HepG2 (cell line): ENCODE measurements around the gene SLC16A11. TPM values are rescaled to one million over a fixed set of nuclear protein-coding genes. Genes with fewer than 3 reads are reported as not detected.
A peak's percentile ranks its signal among the peaks of the same experiment; 100 is the strongest.

Source experiments
- AGO1 ChIP-seq: fragments of 200-400 bp; formaldehyde crosslinking; IDR thresholded peaks from 2 replicates; pipeline ENCODE4 v1.6.1; 2017; ENCODE audit warnings: mild to moderate bottlenecking, low read depth, low read length, moderate library complexity; ENCODE audit not compliant: poor library complexity, severe bottlenecking
- CAMTA2 ChIP-seq: sonication (generic); formaldehyde crosslinking; IDR thresholded peaks from 2 replicates; pipeline ENCODE4 v1.4.0; 2020; ENCODE audit warnings: mild to moderate bottlenecking, missing genetic modification reagents, borderline replicate concordance
- MAFG ChIP-seq: sonication (generic); formaldehyde crosslinking; IDR thresholded peaks from 2 replicates; pipeline ENCODE4 v1.5.1; 2020; ENCODE audit warnings: mild to moderate bottlenecking, missing genetic modification reagents
- MTF2 ChIP-seq: sonication (generic); formaldehyde crosslinking; IDR thresholded peaks from 2 replicates; pipeline ENCODE4 v1.5.0; 2020; ENCODE audit warnings: missing genetic modification reagents, borderline replicate concordance
- MXD1 ChIP-seq: sonication (generic); formaldehyde crosslinking; IDR thresholded peaks from 2 replicates; pipeline ENCODE4 v1.4.0; 2020; ENCODE audit warnings: mild to moderate bottlenecking, missing genetic modification reagents
- NFE2 ChIP-seq: sonication (generic); formaldehyde crosslinking; IDR thresholded peaks from 2 replicates; pipeline ENCODE4 v1.4.0; 2020; ENCODE audit warnings: missing genetic modification reagents
- POLR2A ChIP-seq, 2 experiments: IDR thresholded peaks; 2 replicates each; pipeline ENCODE4 v1.6.1; 2011; ENCODE audit warnings: low read depth in 2 of 2, low read length in 2 of 2, mild to moderate bottlenecking in 1 of 2, moderate library complexity in 1 of 2; ENCODE audit not compliant: insufficient read depth in 1 of 2
- SIX4 ChIP-seq: sonication (generic); formaldehyde crosslinking; IDR thresholded peaks from 2 replicates; pipeline ENCODE4 v1.4.0; 2020; ENCODE audit warnings: missing genetic modification reagents
- SYNCRIP ChIP-seq: fragments of 200-400 bp; formaldehyde crosslinking; IDR thresholded peaks from 2 replicates; pipeline ENCODE4 v1.6.1; 2018; ENCODE audit warnings: mild to moderate bottlenecking, low read depth, low read length; ENCODE audit not compliant: insufficient read depth
- THAP8 ChIP-seq: sonication (generic); formaldehyde crosslinking; IDR thresholded peaks from 2 replicates; pipeline ENCODE4 v1.5.1; 2020; ENCODE audit warnings: missing genetic modification reagents, mild to moderate bottlenecking, borderline replicate concordance
- ZNF138 ChIP-seq: sonication (generic); formaldehyde crosslinking; IDR thresholded peaks from 2 replicates; pipeline ENCODE4 v1.5.0; 2020; ENCODE audit warnings: mild to moderate bottlenecking, low read depth, missing genetic modification reagents
- ZNF3 ChIP-seq: IDR thresholded peaks from 2 replicates; pipeline ENCODE4 v1.7.0; 2017; ENCODE audit warnings: inconsistent platforms
- ZNF598 ChIP-seq: sonication (generic); formaldehyde crosslinking; IDR thresholded peaks from 2 replicates; pipeline ENCODE4 v1.5.1; 2020; ENCODE audit warnings: mild to moderate bottlenecking, missing genetic modification reagents, borderline replicate concordance
- ZNF773 ChIP-seq: sonication (generic); formaldehyde crosslinking; IDR thresholded peaks from 2 replicates; pipeline ENCODE4 v1.4.0; 2020; ENCODE audit warnings: missing genetic modification reagents, borderline replicate concordance
- ZNF777 ChIP-seq: sonication (generic); formaldehyde crosslinking; IDR thresholded peaks from 2 replicates; pipeline ENCODE4 v1.4.0; 2020; ENCODE audit warnings: missing genetic modification reagents
- ZNF781 ChIP-seq: sonication (generic); formaldehyde crosslinking; IDR thresholded peaks from 2 replicates; pipeline ENCODE4 v1.5.1; 2020; ENCODE audit warnings: borderline replicate concordance, mild to moderate bottlenecking, missing genetic modification reagents; ENCODE audit errors: not compliant biosample characterization
- ZNF788 ChIP-seq: sonication (generic); formaldehyde crosslinking; IDR thresholded peaks from 2 replicates; pipeline ENCODE4 v1.5.0; 2020; ENCODE audit warnings: mild to moderate bottlenecking, missing genetic modification reagents, borderline replicate concordance
- ZSCAN25 ChIP-seq: sonication (generic); formaldehyde crosslinking; IDR thresholded peaks from 2 replicates; pipeline ENCODE4 v1.8.0; 2022; ENCODE audit warnings: mild to moderate bottlenecking, missing genetic modification reagents
- polyA plus RNA-seq, 8 experiments: library from polyadenylated mRNA; depleted of rRNA in 3 of 8; stranded (reverse) in 7 of 8; unstranded in 1 of 8; fragments of >200 nt; fragmentation: Illumina TruSeq in 4 of 8; extraction: Trizol in 4 of 8; gene quantifications; 2 replicates each; pipeline versions ENCODE4 v1.2.1 to v1.2.3, GENCODE V29; 2011 to 2016; ENCODE audit warnings: low read depth in 4 of 8, missing spikeins in 1 of 8, mixed read lengths in 1 of 8; ENCODE audit not compliant: insufficient read depth in 1 of 8
- total RNA-seq, 5 experiments: library from RNA; depleted of rRNA; stranded (reverse); fragments of >200 nt; fragmentation: Illumina TruSeq; extraction: Trizol; gene quantifications; 2 replicates each; pipeline ENCODE4 v1.2.3, GENCODE V29; 2016; ENCODE audit warnings: low read depth in 1 of 5
- TF ChIP-seq, protein P1 (sequence below): sonication (generic); formaldehyde crosslinking; IDR thresholded peaks from 2 replicates; pipeline ENCODE4 v1.4.0; 2020; ENCODE audit warnings: missing genetic modification reagents, borderline replicate concordance
- TF ChIP-seq, protein P2 (sequence below): IDR thresholded peaks from 2 replicates; pipeline ENCODE4 v1.6.1; 2016

The SLC16A11 gene
- total and polyA plus RNA-seq, 2 of the 13 experiments (the other 11 are each of a cell fraction or from before 2014, with no cell fraction given): not detected

- TF ChIP-seq, protein P1, sequence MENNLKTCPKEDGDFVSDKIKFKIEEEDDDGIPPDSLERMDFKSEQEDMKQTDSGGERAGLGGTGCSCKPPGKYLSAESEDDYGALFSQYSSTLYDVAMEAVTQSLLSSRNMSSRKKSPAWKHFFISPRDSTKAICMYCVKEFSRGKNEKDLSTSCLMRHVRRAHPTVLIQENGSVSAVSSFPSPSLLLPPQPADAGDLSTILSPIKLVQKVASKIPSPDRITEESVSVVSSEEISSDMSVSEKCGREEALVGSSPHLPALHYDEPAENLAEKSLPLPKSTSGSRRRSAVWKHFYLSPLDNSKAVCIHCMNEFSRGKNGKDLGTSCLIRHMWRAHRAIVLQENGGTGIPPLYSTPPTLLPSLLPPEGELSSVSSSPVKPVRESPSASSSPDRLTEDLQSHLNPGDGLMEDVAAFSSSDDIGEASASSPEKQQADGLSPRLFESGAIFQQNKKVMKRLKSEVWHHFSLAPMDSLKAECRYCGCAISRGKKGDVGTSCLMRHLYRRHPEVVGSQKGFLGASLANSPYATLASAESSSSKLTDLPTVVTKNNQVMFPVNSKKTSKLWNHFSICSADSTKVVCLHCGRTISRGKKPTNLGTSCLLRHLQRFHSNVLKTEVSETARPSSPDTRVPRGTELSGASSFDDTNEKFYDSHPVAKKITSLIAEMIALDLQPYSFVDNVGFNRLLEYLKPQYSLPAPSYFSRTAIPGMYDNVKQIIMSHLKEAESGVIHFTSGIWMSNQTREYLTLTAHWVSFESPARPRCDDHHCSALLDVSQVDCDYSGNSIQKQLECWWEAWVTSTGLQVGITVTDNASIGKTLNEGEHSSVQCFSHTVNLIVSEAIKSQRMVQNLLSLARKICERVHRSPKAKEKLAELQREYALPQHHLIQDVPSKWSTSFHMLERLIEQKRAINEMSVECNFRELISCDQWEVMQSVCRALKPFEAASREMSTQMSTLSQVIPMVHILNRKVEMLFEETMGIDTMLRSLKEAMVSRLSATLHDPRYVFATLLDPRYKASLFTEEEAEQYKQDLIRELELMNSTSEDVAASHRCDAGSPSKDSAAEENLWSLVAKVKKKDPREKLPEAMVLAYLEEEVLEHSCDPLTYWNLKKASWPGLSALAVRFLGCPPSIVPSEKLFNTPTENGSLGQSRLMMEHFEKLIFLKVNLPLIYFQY (CRISPR knock-in tag): no peak
- TF ChIP-seq ZNF788 (no peak), ZSCAN25 (CRISPR knock-in tag) (0 out of 2 replicates have a peak, but pooled peaks have one; percentile 8), MTF2 (CRISPR knock-in tag) (0 out of 2 replicates have a peak, but pooled peaks have one; percentile 36), ZNF781 (CRISPR knock-in tag) (no peak), ZNF598 (CRISPR knock-in tag) (0 out of 2 replicates have a peak, but pooled peaks have one; percentile 7), ZNF138 (0 out of 2 replicates have a peak, but pooled peaks have one; percentile 10), THAP8 (0 out of 2 replicates have a peak, but pooled peaks have one; percentile 12), SIX4 (CRISPR knock-in tag) (no peak), NFE2 (no peak), AGO1 (peak; percentile 14), ZNF3 (peak; percentile 65; the same call in 1 of the 2 replicates), ZNF777 (0 out of 2 replicates have a peak, but pooled peaks have one; percentile 8), MXD1 (CRISPR knock-in tag) (0 out of 2 replicates have a peak, but pooled peaks have one; percentile 0), CAMTA2 (0 out of 2 replicates have a peak, but pooled peaks have one; percentile 25), MAFG (CRISPR knock-in tag) (0 out of 2 replicates have a peak, but pooled peaks have one; percentile 16), POLR2A (IDR thresholded peaks at IDR 0.05; ENCODE audit: insufficient read depth in 1 of 2, low read depth in 2 of 2, low read length in 2 of 2) (0 out of 4 replicates have a peak, but pooled peaks of 1 of the 2 experiments have one; percentile 10), ZNF773 (CRISPR knock-in tag) (0 out of 2 replicates have a peak, but pooled peaks have one; percentile 36), SYNCRIP (no peak)
- TF ChIP-seq, protein P2, sequence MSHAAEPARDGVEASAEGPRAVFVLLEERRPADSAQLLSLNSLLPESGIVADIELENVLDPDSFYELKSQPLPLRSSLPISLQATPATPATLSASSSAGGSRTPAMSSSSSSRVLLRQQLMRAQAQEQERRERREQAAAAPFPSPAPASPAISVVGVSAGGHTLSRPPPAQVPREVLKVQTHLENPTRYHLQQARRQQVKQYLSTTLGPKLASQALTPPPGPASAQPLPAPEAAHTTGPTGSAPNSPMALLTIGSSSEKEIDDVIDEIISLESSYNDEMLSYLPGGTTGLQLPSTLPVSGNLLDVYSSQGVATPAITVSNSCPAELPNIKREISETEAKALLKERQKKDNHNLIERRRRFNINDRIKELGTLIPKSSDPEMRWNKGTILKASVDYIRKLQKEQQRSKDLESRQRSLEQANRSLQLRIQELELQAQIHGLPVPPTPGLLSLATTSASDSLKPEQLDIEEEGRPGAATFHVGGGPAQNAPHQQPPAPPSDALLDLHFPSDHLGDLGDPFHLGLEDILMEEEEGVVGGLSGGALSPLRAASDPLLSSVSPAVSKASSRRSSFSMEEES: 0 out of 2 replicates have a peak, but pooled peaks have one; percentile 0
These were observed 28.6 kb downstream of the SLC16A11 start (continued) for GRCh38 chr17:7014995-7015958.
